BLaER1 treated with 17β-estradiol and CSF1 and Interleukin-3, amounts not matched to agents 10 nM and 100 nM (cell line): Measurements from ENCODE around the gene NFKBIE.

ENCODE experiments used
- H3K27ac ChIP-seq, 11 experiments: shearing (Covaris generic); formaldehyde crosslinking; 2 replicates each; pipeline ENCODE4 v1.8.1; 2022
- H3K27me3 ChIP-seq, 11 experiments: shearing (Covaris generic); formaldehyde crosslinking; 2 replicates each; pipeline ENCODE4 v1.8.1; 2022
- H3K36me3 ChIP-seq, 11 experiments: shearing (Covaris generic); formaldehyde crosslinking; 2 replicates each; pipeline ENCODE4 v1.8.1; 2022
- H3K4me1 ChIP-seq, 10 experiments: shearing (Covaris generic); formaldehyde crosslinking; 2 replicates each; pipeline ENCODE4 v1.8.1; 2022
- H3K4me2 ChIP-seq, 11 experiments: shearing (Covaris generic); formaldehyde crosslinking; 2 replicates each; pipeline ENCODE4 v1.8.1; 2022
- H3K4me3 ChIP-seq, 10 experiments: shearing (Covaris generic); formaldehyde crosslinking; 2 replicates each; pipeline ENCODE4 v1.8.1; 2022
- H3K9ac ChIP-seq, 11 experiments: shearing (Covaris generic); formaldehyde crosslinking; 2 replicates each; pipeline ENCODE4 v1.8.1; 2022
- H3K9me3 ChIP-seq, 11 experiments: shearing (Covaris generic); formaldehyde crosslinking; replicated peaks in 1 of 11; 2 replicates each; pipeline ENCODE4 v1.8.1; 2022
- H4K20me1 ChIP-seq, 11 experiments: shearing (Covaris generic); formaldehyde crosslinking; 2 replicates each; pipeline ENCODE4 v1.8.1; 2022
- Cebpa-rat ChIP-seq, 11 experiments: shearing (Covaris generic); IDR thresholded peaks; 2 replicates each; pipeline ENCODE4 v1.8.1; 2022

NFKBIE gene

GRCh38 chr6:44300292-44300823 lies 35.0 kb upstream of the NFKBIE start:
- no peak overlapping the region for H3K4me2 ChIP-seq
- no peak overlapping the region for H3K4me3 ChIP-seq

DNA sequence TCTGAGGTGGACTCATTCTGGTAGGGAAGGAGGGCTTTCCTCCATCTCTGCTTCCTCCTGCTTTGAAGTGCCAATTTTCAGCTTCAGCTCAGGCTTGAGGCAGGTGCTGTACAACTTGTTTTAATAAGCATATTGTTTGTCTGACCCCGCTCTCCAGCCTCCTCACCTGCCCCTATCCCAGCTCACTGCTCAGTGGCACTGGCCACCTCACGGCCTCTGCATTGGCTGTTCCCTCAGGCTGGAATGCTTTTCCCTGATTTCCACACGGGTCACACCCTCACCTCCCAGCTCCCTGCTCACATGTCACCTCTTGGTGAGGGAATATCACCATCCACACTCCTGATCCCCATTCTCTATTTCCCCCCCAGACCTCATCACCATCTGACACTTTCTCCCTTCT lies 33.5 kb upstream of the NFKBIE start:
- no peak overlapping the region for H3K4me2 ChIP-seq
- peaks cover 0 to 17% (median 0%) of the 10 kb centered on the region in 10 experiments; a peak in 7 of 20 replicates for H3K4me1 ChIP-seq
- H3K9ac ChIP-seq = no peak overlapping the region
- no peak overlapping the region for H3K27ac ChIP-seq
- peaks cover 38 to 59% (median 43%) of the 10 kb centered on the region in 11 experiments for H3K27me3 ChIP-seq
- H3K4me3 ChIP-seq = no peak overlapping the region
- H4K20me1 ChIP-seq = peaks cover 0 to 86% (median 43%) of the 10 kb centered on the region in 11 experiments; a peak in 17 of 22 replicates
- no peak for TF ChIP-seq Cebpa-rat (IDR thresholded peaks at IDR 0.05)
- no peaks in the 10 kb centered on the region for H3K9me3 ChIP-seq
- H3K36me3 ChIP-seq = peaks cover 38 to 57% (median 43%) of the 10 kb centered on the region in 11 experiments

More at GRCh38 chr6:44300292-44300823, 35.0 kb upstream of the NFKBIE start:
- Histone ChIP-seq H3K9ac (no peak overlapping the region), H3K36me3 (peaks cover 53 to 72% (median 58%) of the 10 kb centered on the region in 11 experiments), H3K27ac (no peak overlapping the region), H3K27me3 (peaks cover 36 to 52% (median 42%) of the 10 kb centered on the region in 11 experiments), H4K20me1 (peaks cover 0 to 91% (median 43%) of the 10 kb centered on the region in 11 experiments; a peak in 17 of 22 replicates), H3K4me1 (peaks cover 0 to 17% (median 0%) of the 10 kb centered on the region in 10 experiments; a peak in 7 of 20 replicates), H3K9me3 (no peaks in the 10 kb centered on the region)
- no peak for TF ChIP-seq Cebpa-rat (IDR thresholded peaks at IDR 0.05)

DNA sequence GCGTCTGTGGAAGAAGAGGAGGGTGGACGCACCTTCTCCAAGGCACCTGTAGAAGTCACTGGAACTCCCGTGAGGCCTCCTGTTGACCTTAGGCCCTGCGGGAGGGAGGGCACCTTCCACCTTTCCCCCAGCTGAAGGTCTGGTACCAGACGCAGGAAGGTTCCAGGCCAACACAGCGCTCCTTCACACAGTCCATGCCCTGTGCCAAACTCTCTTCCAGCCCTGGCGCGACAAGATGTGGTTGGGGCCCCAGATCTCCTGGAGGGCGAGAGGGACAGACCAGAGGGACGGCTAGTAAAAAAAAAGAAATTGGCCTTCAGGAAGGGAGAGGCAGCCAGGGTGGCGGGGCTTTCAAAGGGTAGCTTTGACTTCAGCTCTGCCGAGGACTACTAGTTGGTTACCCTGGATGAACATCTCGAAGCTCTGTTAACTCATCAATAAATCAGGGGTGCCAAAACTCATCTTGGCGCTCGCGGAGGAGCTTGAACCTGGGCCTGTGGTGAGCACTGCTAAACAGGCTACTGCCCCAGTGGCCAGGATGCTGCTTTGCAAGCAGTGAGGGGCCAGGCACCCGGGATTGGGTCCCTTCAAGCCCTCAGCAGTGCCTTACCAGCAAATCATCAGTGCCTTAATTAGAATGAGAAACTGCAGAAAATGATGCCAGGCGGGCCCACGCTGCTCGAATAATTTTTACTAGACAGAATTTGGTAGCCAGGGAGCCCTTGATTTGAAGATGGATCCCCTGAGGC lies 32.9 kb upstream of the NFKBIE start:
- no peak for TF ChIP-seq Cebpa-rat (IDR thresholded peaks at IDR 0.05)
- peaks cover 0 to 82% (median 43%) of the 10 kb centered on the region in 11 experiments; a peak in 17 of 22 replicates for H4K20me1 ChIP-seq
- H3K36me3 ChIP-seq = peaks cover 32 to 51% (median 37%) of the 10 kb centered on the region in 11 experiments
- H3K4me2 ChIP-seq = no peak overlapping the region
- no peaks in the 10 kb centered on the region for H3K9me3 ChIP-seq
- peaks cover 38 to 59% (median 43%) of the 10 kb centered on the region in 11 experiments for H3K27me3 ChIP-seq
- H3K9ac ChIP-seq = no peak overlapping the region
- H3K27ac ChIP-seq = no peak overlapping the region
- H3K4me1 ChIP-seq = peaks cover 0 to 17% (median 0%) of the 10 kb centered on the region in 10 experiments; a peak in 7 of 20 replicates
- no peak overlapping the region for H3K4me3 ChIP-seq

- Histone ChIP-seq H3K4me1 (peaks cover 0 to 9% (median 0%) of the 10 kb centered on the region in 10 experiments; a peak in 7 of 20 replicates), H3K4me3 (no peak overlapping the region), H3K27ac (no peak overlapping the region), H3K27me3 (peaks cover 38 to 59% (median 43%) of the 10 kb centered on the region in 11 experiments), H3K9me3 (no peaks in the 10 kb centered on the region), H4K20me1 (peaks cover 0 to 73% (median 42%) of the 10 kb centered on the region in 11 experiments; a peak in 17 of 22 replicates), H3K4me2 (no peak overlapping the region), H3K36me3 (peaks cover 23 to 42% (median 28%) of the 10 kb centered on the region in 11 experiments), H3K9ac (no peak overlapping the region)
- TF ChIP-seq Cebpa-rat (IDR thresholded peaks at IDR 0.05) = no peak
Measured at GRCh38 chr6:44297063-44298038, 32.0 kb upstream of the NFKBIE start.

GRCh38 chr6:44294832-44295791 lies 29.8 kb upstream of the NFKBIE start:
- no peaks in the 10 kb centered on the region for H3K4me1 ChIP-seq
- no peaks in the 10 kb centered on the region for H3K9me3 ChIP-seq
- H4K20me1 ChIP-seq = peaks cover 0 to 50% (median 33%) of the 10 kb centered on the region in 11 experiments; a peak in 17 of 22 replicates
- peaks cover 38 to 59% (median 44%) of the 10 kb centered on the region in 11 experiments for H3K27me3 ChIP-seq
- no peak overlapping the region for H3K4me2 ChIP-seq
- no peak overlapping the region for H3K4me3 ChIP-seq
- no peak overlapping the region for H3K27ac ChIP-seq
- TF ChIP-seq Cebpa-rat (IDR thresholded peaks at IDR 0.05) = no peak
- no peak overlapping the region for H3K9ac ChIP-seq
- peaks cover 2 to 20% (median 6%) of the 10 kb centered on the region in 11 experiments; a peak in 21 of 22 replicates for H3K36me3 ChIP-seq

DNA sequence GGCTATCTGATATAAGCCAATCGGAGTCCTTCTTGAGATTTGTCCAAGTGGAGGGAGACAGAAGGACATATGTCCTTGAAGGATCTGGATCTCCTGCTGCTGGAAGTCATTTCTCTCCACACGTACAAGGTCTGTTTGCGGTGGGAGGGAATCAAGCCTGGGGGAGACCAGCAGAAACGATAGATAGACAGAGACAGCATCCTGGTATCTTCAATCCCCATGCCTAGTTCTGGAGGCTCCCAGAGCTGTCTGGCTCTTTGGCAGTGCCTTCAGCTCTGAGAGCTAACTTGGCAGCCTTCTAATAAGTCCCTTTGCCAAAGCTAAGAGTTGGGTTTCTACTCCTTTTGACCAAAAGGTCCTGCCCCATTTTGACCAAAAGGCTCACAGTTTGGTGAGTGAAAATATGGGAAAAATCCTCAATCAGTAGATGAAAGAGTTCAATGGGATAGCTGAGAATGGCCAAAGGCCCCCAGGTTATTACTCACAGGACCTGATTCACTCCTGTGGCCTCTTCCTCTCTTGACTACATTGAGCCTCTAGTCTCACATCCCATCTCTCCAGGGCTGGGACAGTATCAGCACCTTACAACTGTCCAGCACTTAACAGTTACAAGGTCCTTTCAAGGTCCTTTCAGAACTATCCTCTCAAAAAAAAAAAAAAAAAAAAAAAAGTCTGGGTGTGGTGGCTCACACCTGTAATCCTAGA lies 27.5 kb upstream of the NFKBIE start:
- H3K27ac ChIP-seq = no peak overlapping the region
- no peak overlapping the region for H3K9ac ChIP-seq
- peaks cover 23 to 45% (median 26%) of the 10 kb centered on the region in 11 experiments for H3K27me3 ChIP-seq
- no peaks in the 10 kb centered on the region for H3K4me1 ChIP-seq
- no peaks in the 10 kb centered on the region for H3K9me3 ChIP-seq
- H3K4me2 ChIP-seq = no peak overlapping the region
- TF ChIP-seq Cebpa-rat (IDR thresholded peaks at IDR 0.05) = no peak
- H4K20me1 ChIP-seq = peaks cover 0 to 35% (median 18%) of the 10 kb centered on the region in 11 experiments; a peak in 16 of 22 replicates
- no peak overlapping the region for H3K4me3 ChIP-seq
- 0 out of 22 replicates have a peak, but pooled peaks cover 0 to under 1% (median 0%) of the 10 kb centered on the region in 11 experiments for H3K36me3 ChIP-seq

DNA sequence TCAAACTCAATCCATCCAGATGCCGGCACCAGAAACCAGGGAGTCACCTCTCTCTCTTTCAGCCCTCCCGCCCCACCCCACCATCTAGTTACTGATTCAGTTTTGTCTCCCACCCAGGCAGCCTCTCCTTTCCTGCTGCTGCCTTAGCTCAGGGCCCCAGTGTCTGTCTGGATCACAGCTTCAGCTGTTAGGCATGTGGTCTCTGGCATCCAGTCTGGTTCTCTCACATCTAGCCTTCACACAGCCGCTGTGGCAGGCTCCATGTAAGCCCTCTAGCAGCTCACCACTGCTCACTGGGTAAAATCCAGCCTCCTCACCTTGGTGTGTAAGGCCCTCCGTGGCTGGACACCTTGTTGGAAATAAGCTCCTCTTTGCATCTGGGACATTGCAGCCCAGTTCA lies 26.5 kb upstream of the NFKBIE start:
- Histone ChIP-seq H3K4me2 (no peak overlapping the region), H4K20me1 (peaks cover 0 to 31% (median 9%) of the 10 kb centered on the region in 11 experiments; a peak in 12 of 22 replicates), H3K9ac (no peak overlapping the region), H3K27me3 (peaks cover 13 to 35% (median 17%) of the 10 kb centered on the region in 11 experiments), H3K36me3 (no peaks in the 10 kb centered on the region), H3K27ac (no peak overlapping the region), H3K9me3 (no peaks in the 10 kb centered on the region), H3K4me1 (no peaks in the 10 kb centered on the region), H3K4me3 (no peak overlapping the region)
- TF ChIP-seq Cebpa-rat (IDR thresholded peaks at IDR 0.05) = no peak
